HEK293T (cell line): ENCODE results near the gene POLQ.

ENCODE experiments used
- BHLHE40 ChIP-seq: fragments of 450-650 bp; IDR thresholded peaks from 2 replicates; pipeline ENCODE4 v1.6.1; 2016; ENCODE audit warnings: mild to moderate bottlenecking, moderate library complexity, borderline replicate concordance
- ELF4 ChIP-seq: fragments of 450-650 bp; IDR thresholded peaks from 2 replicates; pipeline ENCODE4 v1.6.1; 2017; ENCODE audit warnings: antibody characterized with exemption
- FOXA1 ChIP-seq: fragments of 450-650 bp; IDR thresholded peaks from 2 replicates; pipeline ENCODE4 v1.6.1; 2016; ENCODE audit warnings: mild to moderate bottlenecking
- LEF1 ChIP-seq: fragments of 450-650 bp; IDR thresholded peaks from 2 replicates; pipeline ENCODE4 v1.6.1; 2017; ENCODE audit warnings: mild to moderate bottlenecking, borderline replicate concordance
- NFRKB ChIP-seq: fragments of 450-650 bp; IDR thresholded peaks from 2 replicates; pipeline ENCODE4 v1.6.1; 2016; ENCODE audit warnings: mild to moderate bottlenecking, moderate library complexity
- SP1 ChIP-seq: fragments of 450-650 bp; IDR thresholded peaks from 2 replicates; pipeline ENCODE4 v1.6.1; 2017
- SUZ12 ChIP-seq: fragments of 450-650 bp; IDR thresholded peaks from 2 replicates; pipeline ENCODE4 v1.6.1; 2016; ENCODE audit warnings: mild to moderate bottlenecking

GRCh38 chr3:121545049-121545573 is 677 bp downstream of the POLQ start:
- TF ChIP-seq BHLHE40 (no peak), SP1 (no peak), SUZ12 (no peak), ELF4 (no peak), FOXA1 (no peak), LEF1 (no peak), NFRKB (no peak)
